Lung (tissue), 12 donors: ENCODE measurements around the gene ACIN1. TPM values are rescaled to one million over a fixed set of nuclear protein-coding genes. Genes with fewer than 3 reads are reported as not detected.

ENCODE experiments used
- ATAC-seq: fragments of 200-7000 bp; cut with Tn5 transposase; one replicate; pipeline ENCODE4 v1.9.1; 2020; ENCODE audit warnings: moderate number of reproducible peaks; ENCODE audit not compliant: insufficient read depth, low FRiP score
- DNase-seq, 3 donors: peaks; one replicate each; pipeline ENCODE4 v3.0.0-alpha.2; 2013 to 2017
- H3K27ac ChIP-seq, 2 donors: one replicate each; pipeline ENCODE4 v1.5.1; 2013; ENCODE audit warnings: mild to moderate bottlenecking in 2 of 2, moderate library complexity in 2 of 2, control low read depth in 1 of 2, inconsistent platforms in 1 of 2, low read depth in 1 of 2, low read length in 1 of 2
- H3K27me3 ChIP-seq, 3 donors: one replicate each; pipeline ENCODE4 v1.5.1; 2013; ENCODE audit warnings: low read length in 2 of 3; ENCODE audit not compliant: control insufficient read depth in 3 of 3, insufficient read depth in 3 of 3
- H3K36me3 ChIP-seq, 4 donors: one replicate each; pipeline ENCODE4 v1.5.1; 2013; ENCODE audit warnings: low read length in 4 of 4, mild to moderate bottlenecking in 1 of 4, moderate library complexity in 1 of 4; ENCODE audit not compliant: control insufficient read depth in 4 of 4, insufficient read depth in 4 of 4
- H3K4me1 ChIP-seq, 5 donors: one replicate each; pipeline ENCODE4 v1.5.1; 2013; ENCODE audit warnings: low read length in 5 of 5, mild to moderate bottlenecking in 2 of 5, moderate library complexity in 1 of 5; ENCODE audit not compliant: control insufficient read depth in 5 of 5, insufficient read depth in 5 of 5
- H3K4me3 ChIP-seq: one replicate; pipeline ENCODE4 v1.5.1; 2013; ENCODE audit warnings: mild to moderate bottlenecking, control low read depth, moderate library complexity
- H3K9ac ChIP-seq, 2 donors: one replicate each; pipeline ENCODE4 v1.5.1; 2013; ENCODE audit warnings: low read length in 2 of 2, control low read depth in 1 of 2; ENCODE audit not compliant: insufficient read depth in 1 of 2
- H3K9me3 ChIP-seq, 4 donors: one replicate each; pipeline ENCODE4 v1.5.1; 2013; ENCODE audit warnings: low read length in 3 of 4, mild to moderate bottlenecking in 1 of 4, moderate library complexity in 1 of 4; ENCODE audit not compliant: control insufficient read depth in 4 of 4, insufficient read depth in 3 of 4
- WGBS, 2 donors: extraction: QIAGEN DNeasy Blood & Tissue Kit; methylation state at CpG; one replicate each; pipeline ENCODE4 v1.1.7; 2013; 5-methylcytosine and 5-hydroxymethylcytosine counted together
- polyA plus RNA-seq, 2 donors: library from polyadenylated mRNA; stranded (reverse); fragments of 200-250 nt; gene quantifications; one replicate each; pipeline ENCODE4 v1.2.1, GENCODE V29; 2013
- total RNA-seq, 2 donors: library from RNA; depleted of rRNA in 1 of 2; stranded (reverse); fragments of >200 nt in 1 of 2; gene quantifications; one replicate each; pipeline ENCODE4 v1.2.1, GENCODE V29; 2014 to 2021
- TF ChIP-seq, protein P1 (sequence below): IDR thresholded peaks from 2 replicates; pipeline ENCODE4 v1.5.1; 2012; ENCODE audit warnings: mild to moderate bottlenecking; ENCODE audit errors: control extremely low read depth, extremely low read depth
- donor health status: control.
- donor health status: control.
- donor health status: Bipolar disorder and iron deficiency.
- donor health status: healthy.
- donor health status: DM: yes; HTN: yes; CAD: no.

The ACIN1 gene
- total and polyA plus RNA-seq, 4 donors, result 76.3 to 154 (median 115) TPM

DNA sequence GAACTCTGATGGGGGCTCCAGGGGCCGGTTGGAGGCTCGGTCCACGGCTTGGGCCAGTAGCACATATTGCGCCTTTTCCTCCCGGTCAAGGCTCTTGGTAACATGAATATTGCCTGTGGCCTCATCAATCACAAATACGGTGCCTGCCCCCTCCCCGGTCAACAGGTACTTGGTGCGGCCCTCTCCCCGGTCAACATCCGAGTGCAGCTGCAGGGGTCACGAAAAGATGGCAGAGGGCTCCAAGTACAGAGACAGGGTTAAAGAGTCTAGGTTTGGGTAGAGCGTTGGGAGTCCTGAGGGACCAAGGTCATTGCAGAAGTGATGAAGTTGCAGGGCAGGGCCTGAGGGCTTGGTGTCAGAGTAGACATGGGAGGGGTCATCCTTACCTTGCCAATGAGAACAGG is 39.8 kb downstream of the ACIN1 start:
- peaks cover 0 to 18% (median 0%) of the 10 kb centered on the region in 5 donors for H3K4me1 ChIP-seq
- no peaks in the 10 kb centered on the region for H3K27me3 ChIP-seq
- no peak overlapping the region for H3K9ac ChIP-seq
- ATAC-seq (no peak), DNase-seq (no peak)
- H3K4me3 ChIP-seq, result no peak overlapping the region
- no peak overlapping the region for H3K27ac ChIP-seq
- 96 to 98% methylated on average over 12 of the region's 12 CpGs for WGBS, 2 donors
- peaks cover 0 to 11% (median 7%) of the 10 kb centered on the region in 4 donors for H3K36me3 ChIP-seq
- TF ChIP-seq, protein P1, sequence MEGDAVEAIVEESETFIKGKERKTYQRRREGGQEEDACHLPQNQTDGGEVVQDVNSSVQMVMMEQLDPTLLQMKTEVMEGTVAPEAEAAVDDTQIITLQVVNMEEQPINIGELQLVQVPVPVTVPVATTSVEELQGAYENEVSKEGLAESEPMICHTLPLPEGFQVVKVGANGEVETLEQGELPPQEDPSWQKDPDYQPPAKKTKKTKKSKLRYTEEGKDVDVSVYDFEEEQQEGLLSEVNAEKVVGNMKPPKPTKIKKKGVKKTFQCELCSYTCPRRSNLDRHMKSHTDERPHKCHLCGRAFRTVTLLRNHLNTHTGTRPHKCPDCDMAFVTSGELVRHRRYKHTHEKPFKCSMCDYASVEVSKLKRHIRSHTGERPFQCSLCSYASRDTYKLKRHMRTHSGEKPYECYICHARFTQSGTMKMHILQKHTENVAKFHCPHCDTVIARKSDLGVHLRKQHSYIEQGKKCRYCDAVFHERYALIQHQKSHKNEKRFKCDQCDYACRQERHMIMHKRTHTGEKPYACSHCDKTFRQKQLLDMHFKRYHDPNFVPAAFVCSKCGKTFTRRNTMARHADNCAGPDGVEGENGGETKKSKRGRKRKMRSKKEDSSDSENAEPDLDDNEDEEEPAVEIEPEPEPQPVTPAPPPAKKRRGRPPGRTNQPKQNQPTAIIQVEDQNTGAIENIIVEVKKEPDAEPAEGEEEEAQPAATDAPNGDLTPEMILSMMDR, result no peak
- H3K9me3 ChIP-seq, result no peaks in the 10 kb centered on the region

DNA sequence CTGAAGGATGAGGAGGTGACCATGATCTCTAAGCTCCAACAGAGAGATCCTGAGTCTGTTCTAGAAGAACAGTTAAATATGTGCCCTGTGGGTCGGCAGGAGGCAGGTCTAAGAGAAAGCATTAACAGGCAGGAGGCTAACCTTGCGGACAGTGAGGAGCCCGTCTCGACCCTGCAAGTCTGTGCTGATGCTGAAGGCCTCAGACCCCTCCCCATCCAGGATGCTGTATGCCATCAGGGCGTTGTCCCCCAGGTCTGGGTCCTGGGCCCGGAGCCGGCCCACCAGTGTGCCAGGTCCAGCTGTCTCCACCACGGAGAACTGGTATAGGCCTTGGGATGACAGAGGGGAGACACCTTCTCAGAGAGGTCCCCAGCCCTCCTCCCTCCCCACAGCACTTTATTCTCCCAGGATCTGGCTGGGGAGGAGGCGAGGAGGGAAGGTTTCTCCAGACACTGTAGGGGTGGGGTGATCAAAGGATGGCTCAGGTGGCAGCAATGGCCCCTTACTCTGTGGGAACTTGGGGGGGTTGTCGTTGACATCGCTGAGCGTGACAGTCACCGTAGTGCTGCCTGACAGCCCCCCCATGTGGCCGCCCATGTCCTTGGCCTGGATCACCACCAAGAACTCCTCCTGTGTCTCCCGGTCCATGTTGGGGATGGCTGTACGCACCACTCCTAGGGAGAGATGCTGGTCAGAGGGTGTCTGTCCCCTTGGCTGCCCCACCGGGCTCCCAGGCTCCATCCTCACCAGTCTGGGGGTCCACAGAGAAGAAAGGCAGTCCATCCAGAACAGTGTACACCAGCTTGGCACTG is 40.7 kb downstream of the ACIN1 start:
- Histone ChIP-seq H3K9ac (no peak overlapping the region), H3K4me3 (no peak overlapping the region), H3K9me3 (no peaks in the 10 kb centered on the region), H3K4me1 (peaks cover 0 to 18% (median 0%) of the 10 kb centered on the region in 5 donors), H3K36me3 (peaks cover 0 to 7% (median 5%) of the 10 kb centered on the region in 4 donors), H3K27me3 (no peaks in the 10 kb centered on the region), H3K27ac (no peak overlapping the region)
- DNase-seq, result no peak
- 73 to 77% methylated on average over 17 of the region's 17 CpGs for WGBS, 2 donors
- TF ChIP-seq, protein P1, result no peak
- ATAC-seq, result no peak

DNA sequence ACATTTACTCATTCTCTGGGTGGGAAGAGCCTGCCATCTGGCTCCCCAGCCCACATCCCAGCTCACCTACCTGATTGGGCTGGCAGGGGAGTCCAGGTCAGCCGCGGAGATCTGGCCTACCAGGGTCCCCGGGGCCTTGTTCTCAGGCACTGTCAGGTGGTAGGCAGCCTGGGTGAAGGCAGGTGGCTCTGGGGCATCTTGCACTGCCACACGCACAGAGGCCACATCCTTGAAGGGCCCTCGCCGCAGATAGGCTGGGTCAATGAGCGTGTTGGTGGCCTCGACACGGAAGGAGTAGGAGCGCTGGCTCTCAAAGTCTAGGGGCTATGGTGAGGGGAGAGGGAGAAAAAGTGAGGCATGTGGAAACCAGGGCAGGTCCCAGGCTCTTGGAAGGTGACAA is 41.5 kb downstream of the ACIN1 start:
- Histone ChIP-seq H3K4me3 (no peak overlapping the region), H3K9me3 (no peaks in the 10 kb centered on the region), H3K9ac (no peak overlapping the region), H3K27me3 (no peaks in the 10 kb centered on the region), H3K27ac (no peak overlapping the region), H3K36me3 (peaks cover 0 to 6% (median under 1%) of the 10 kb centered on the region in 4 donors), H3K4me1 (peaks cover 0 to 18% (median 0%) of the 10 kb centered on the region in 5 donors)
- TF ChIP-seq, protein P1, result no peak
- 97 to 98% methylated on average over 10 of the region's 10 CpGs for WGBS, 2 donors
- DNase-seq (no peak), ATAC-seq (no peak)
